ENCODE data around the gene HOTAIR. TPM values are rescaled to one million over a fixed set of nuclear protein-coding genes. Genes with fewer than 3 reads are reported as not detected.

The HOTAIR gene
- total RNA-seq, 2 donors from 2014 or later: 0.28 TPM; not detected in 1

DNA sequence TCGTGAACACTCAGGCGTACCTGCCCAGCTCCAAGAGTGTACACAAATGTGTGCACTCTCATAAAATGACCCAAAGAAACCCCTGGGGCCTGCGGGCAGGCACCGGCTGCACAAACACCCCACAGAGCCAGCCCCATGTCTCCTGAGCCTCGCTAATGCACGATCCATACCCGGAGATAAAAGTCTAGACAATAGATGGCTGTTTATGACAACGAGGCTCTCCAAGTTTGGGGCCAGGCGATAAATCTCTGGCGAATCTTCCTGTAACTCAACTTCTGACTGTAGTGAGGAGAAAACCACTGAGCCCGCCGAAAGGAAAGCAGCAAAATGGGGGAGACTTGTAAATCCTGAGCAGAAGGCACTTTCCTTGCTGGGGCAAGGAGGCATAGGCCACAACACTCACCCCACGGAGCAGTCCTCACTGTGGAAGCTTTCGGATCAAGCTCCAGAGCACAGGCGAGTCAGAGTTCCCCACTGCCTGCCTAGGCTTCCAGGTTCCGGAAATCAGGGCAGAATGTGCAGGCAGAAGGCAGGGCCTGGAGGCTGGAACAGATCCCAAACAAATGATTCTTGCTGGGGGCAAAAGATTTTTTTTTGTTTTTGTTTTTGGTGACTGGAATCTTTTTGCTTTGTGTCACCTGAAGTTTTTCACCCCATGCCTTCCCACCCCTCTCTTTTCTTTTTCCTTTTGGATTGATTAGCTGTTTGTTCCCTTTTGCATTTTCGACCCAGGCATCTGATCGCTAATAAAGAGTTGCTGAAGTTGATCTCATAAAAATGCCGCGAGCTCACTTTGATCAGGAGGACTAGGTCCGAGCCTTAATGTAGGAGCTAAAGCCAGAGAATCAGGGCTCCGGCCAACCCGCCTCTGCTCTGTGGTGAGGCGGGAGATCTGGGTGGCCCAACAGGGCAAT is 6.3 kb downstream of the HOTAIR start:
- Histone ChIP-seq H3K4me1 (replicated peaks) (no peaks in the 10 kb centered on the region), H3K27ac (no peak overlapping the region), H3K9me3 (no peaks in the 10 kb centered on the region), H3K27me3 (replicated peaks; ENCODE audit: insufficient read depth) (peaks cover 60% of the 10 kb centered on the region), H3K4me3 (no peak overlapping the region), H3K36me3 (no peaks in the 10 kb centered on the region)
- 29% methylated on average over 24 of the region's 24 CpGs for WGBS
- TF ChIP-seq CTCF (IDR thresholded peaks at IDR 0.05) (no peak), POLR2AphosphoS5 (IDR thresholded peaks at IDR 0.05) (no peak), POLR2A (IDR thresholded peaks at IDR 0.05) (no peak)
- intact Hi-C loops (cut with DNase I): no loop called here
- DNase-seq (ENCODE audit: low spot score): no peak

DNA sequence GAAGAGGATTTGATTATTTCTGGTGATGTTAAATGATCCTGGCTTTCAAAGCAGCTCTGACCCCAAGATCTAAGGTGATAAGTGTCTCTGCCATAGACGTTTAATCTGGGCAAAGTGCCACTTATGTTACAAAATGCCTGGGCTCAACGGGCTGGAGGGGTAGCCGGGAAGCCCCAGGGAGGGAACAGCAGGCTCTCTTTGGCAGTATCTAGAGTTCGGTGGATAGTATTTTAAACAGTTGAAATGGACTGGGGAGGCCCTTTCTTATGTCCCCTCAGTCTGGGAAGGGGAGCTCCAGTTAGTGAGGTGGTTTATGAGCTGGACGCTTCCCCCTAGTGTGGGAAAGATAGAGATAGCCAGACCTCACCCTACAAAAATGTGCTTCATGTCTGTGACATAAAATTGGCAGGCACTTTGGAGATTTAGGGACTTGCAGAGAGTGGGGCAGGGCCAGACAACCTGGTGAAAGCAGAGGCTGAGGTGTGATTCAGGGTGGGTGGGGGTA is 7.3 kb downstream of the HOTAIR start:
- no peak for DNase-seq (ENCODE audit: low spot score)
- Histone ChIP-seq H3K27ac (no peak overlapping the region), H3K4me1 (replicated peaks) (no peaks in the 10 kb centered on the region), H3K4me3 (no peak overlapping the region), H3K27me3 (replicated peaks; ENCODE audit: insufficient read depth) (peaks cover 60% of the 10 kb centered on the region), H3K9me3 (no peaks in the 10 kb centered on the region), H3K36me3 (no peaks in the 10 kb centered on the region)
- no peak for TF ChIP-seq CTCF (IDR thresholded peaks at IDR 0.05)
- TF ChIP-seq POLR2AphosphoS5 (IDR thresholded peaks at IDR 0.05): no peak
- no peak for TF ChIP-seq POLR2A (IDR thresholded peaks at IDR 0.05)
- intact Hi-C loops (cut with DNase I): no loop called here
- 32% methylated on average over 5 of the region's 5 CpGs for WGBS

- Histone ChIP-seq H3K4me3 (no peak overlapping the region), H3K4me1 (replicated peaks) (no peaks in the 10 kb centered on the region), H3K27me3 (replicated peaks; ENCODE audit: insufficient read depth) (peaks cover 53% of the 10 kb centered on the region), H3K27ac (no peak overlapping the region), H3K36me3 (no peaks in the 10 kb centered on the region), H3K9me3 (no peaks in the 10 kb centered on the region)
- WGBS: 36% methylated on average over 36 of the region's 36 CpGs
- TF ChIP-seq CTCF (IDR thresholded peaks at IDR 0.05) (no peak), POLR2A (IDR thresholded peaks at IDR 0.05) (no peak), POLR2AphosphoS5 (IDR thresholded peaks at IDR 0.05) (no peak)
- no peak for DNase-seq (ENCODE audit: low spot score)
- intact Hi-C loops (cut with DNase I): no loop called here
These were observed 8.2 kb downstream of the HOTAIR start for GRCh38 chr12:53966385-53967133.

DNA sequence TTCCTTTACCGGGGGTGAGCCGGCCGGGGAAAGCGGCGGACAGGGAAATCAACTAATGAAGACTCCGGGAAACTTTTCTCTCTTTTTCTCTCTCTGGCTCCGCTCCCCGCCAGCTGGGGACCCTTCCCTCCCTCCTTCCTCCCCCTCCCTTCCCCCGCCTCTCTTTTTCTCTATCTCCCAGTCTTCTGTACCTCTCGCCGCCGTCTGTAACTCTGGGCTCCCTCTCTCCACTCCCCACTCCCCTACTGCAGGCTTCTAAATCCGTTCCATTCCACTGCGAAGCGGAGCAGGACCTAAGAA is 8.7 kb downstream of the HOTAIR start:
- Histone ChIP-seq H3K27ac (no peak overlapping the region), H3K9me3 (no peaks in the 10 kb centered on the region), H3K4me3 (no peak overlapping the region), H3K4me1 (replicated peaks) (no peaks in the 10 kb centered on the region), H3K27me3 (replicated peaks; ENCODE audit: insufficient read depth) (peaks cover 53% of the 10 kb centered on the region), H3K36me3 (no peaks in the 10 kb centered on the region)
- intact Hi-C loops (cut with DNase I): no loop called here
- TF ChIP-seq CTCF (IDR thresholded peaks at IDR 0.05) (no peak), POLR2A (IDR thresholded peaks at IDR 0.05) (no peak), POLR2AphosphoS5 (IDR thresholded peaks at IDR 0.05) (no peak)
- WGBS: 8% methylated on average over 15 of the region's 15 CpGs
- no peak for DNase-seq (ENCODE audit: low spot score)
